HG02840 (cell line): ENCODE results near the gene MZT2A.
"Not testable (repeated sequence)": the region's sequence is repeated elsewhere in the genome, so short reads cannot be mapped to it uniquely, and the experiment has no call there.

Source experiments
- ATAC-seq: cut with Tn5 transposase; IDR thresholded peaks from one replicate; pipeline ENCODE4 v1.9.1; 2021; ENCODE audit warnings: mild to moderate bottlenecking, moderate library complexity, moderate number of reproducible peaks; ENCODE audit not compliant: unreplicated experiment, low FRiP score

Gene MZT2A

DNA sequence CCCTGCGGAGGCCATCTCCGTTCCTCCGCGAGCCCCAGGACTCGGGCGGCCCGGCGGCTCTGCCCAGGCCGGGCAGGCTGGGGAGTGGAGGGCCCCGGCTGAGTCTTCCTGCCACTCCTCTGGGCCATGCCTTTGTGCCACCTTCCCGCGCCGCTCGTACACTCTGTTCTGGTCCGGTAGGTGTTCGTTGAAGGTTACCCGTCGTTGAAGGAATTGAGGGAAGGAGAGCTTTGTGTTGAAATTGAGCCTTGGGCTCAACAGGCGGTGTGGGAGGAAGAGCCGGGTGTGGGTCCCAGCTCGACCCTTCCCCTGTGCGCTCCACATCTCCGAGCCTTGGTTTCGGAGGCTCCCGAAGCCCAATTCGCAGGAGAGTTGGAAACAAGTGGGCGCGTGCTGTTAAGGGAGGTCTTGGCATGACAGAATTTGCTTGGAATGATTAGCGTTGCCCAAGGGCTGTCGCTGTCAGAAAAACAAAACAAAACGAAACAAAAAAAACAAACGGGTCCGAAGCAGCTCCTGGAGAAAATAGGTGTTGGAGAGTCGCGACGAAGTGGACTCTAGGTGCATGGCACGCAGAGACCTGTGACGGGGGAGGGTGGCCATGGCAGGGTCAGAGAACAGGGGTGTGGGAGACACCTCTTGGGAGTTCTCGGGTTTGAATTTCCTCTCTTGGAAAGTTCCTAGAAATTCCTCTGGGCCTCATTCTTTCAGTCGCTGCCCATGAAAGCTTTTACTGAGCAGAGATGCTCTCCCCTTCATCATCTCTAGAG, 1.2 kb upstream of the MZT2A start:
- ATAC-seq = peak; percentile 23

DNA sequence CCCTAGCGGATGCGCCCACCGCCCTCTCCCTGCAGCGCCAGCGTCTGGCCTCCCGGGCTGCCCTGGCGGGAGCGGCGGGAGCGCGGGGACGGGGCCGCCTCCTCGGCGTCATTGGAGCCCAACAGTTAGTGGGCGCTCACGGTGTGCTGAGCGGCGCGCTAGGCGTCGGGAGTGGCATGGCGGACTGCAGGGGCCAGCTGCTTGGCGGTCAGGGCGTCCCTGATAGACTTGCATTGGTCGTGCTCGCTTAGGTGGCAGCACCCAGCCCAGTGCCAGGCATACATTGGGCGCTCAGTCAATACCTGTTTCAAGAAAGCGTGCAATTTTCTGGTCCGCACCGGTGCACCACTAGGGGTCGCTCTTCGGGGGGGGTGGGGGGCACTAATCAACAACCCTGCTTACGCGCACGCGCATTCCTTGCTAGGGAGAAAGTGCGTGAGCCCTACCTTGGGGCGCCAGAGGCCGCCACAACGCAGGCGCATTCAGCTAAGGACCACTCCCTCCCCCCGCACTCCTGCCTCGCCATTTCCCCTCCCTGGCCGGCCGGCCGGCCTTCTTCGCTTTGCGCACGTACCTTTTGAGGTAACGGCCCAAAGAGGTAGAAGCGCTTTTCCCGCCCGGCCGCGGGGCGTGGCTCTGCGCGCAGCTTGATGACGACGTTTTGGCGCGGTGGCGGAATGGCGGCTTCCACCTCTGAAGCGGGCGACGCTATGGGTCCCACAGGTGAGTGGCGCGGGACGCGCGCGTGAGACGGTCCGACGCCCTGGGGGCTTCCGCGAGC, 411 bp upstream of the MZT2A start:
- ATAC-seq = peak; percentile 69

DNA sequence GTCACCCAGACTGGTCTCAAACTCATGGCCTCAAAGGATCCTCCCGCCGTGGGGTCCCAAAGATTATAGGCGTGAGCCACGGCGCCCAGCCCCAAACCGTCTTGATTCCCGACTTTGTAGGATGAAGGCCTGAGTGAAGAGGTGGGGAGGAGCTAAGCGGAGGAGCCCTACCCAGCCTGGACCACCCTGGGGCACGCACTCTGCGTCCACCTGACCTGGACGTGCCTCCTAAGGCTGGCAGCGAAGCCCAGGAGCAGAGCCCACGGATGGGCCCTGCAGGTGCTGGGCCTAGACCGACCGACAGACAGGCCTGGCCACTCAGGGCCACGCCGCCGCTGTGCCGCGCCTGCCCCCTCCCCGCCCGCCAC, 744 bp downstream of the MZT2A start:
- peak; percentile 7 for ATAC-seq

DNA sequence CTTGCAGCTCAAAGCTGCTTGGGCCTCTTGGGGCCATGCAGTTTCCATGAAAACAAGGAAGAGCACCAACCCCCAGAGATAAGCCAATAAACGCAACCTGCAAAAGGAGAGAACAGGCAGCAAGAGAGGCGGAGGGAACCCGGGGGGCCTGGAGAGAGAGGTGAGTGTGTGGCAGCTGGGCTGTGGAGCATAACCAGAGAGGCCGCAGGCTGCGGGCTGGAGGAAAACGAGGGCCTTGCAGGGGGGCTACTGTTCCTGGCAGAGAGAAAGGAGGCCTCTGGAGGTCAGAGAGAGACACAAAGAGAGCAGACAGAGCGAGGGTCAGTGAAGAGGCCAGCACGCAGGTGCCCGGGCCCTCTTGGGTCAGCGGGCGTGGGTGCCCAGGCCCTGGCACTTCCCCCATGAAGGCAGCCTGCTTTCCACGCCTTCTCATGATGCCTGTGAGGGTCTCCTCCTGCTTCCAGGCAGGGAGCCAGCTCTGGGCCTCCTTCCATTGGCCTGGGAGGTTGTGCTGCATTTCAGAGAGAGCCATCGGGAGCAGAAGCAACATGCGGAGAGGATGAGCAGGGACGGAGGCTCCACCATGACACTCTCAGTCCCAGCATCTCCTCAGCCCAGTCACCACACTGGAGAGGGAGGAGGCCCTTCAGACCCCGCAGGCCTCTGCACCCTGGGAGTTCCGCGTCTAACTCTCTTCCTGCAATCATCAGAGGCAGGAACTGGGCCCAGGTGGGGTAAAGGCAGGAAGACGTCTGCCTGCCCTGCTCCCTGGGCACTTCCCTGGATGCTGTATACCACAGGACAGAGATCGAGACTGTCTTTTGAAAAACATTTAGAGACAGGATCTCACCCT, 1.4 kb downstream of the MZT2A start:
- ATAC-seq = not testable (repeated sequence)

DNA sequence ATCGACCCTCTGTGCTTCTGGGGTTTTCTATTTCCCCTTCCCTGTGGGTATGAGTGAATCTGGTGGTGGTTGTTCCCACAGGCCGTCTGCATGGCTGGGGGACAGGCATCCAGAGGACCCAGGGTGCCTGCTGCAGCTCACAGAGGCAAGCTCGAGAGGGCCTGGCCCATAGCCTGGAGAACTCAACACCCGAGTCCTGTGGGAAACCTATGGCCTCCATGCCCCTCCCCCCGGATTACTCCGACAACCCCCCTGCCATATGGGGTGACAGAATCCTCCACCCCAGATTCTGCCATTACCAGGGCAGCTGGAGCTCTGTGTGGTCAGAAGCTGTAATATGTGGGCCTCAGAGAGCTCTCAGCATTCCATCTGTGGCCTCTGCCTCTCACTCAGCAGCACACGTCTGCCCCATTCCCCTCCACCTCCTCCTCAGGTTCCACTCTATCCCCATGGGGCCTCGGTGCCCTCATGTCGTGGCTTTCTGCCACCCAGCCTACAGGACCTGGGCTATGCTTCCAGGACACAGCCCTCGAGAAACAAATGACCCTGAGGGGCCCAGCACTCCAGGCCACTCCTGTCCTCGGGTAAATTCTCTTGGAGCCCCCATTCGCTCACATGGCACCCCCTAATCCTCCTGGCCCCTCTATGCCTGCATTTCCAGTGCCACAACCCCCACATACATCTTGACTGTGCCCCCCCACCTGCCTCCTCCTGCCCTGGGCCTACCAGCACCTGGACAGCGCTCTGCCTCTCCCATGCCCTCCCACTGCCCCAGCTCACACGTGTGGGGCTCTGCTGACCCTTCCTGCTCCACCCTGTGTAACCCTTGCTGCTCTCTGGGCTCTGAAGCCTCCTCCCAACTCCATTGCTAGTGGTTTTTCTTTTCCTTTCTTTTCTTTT, 3.6 kb downstream of the MZT2A start:
- ATAC-seq = no peak

DNA sequence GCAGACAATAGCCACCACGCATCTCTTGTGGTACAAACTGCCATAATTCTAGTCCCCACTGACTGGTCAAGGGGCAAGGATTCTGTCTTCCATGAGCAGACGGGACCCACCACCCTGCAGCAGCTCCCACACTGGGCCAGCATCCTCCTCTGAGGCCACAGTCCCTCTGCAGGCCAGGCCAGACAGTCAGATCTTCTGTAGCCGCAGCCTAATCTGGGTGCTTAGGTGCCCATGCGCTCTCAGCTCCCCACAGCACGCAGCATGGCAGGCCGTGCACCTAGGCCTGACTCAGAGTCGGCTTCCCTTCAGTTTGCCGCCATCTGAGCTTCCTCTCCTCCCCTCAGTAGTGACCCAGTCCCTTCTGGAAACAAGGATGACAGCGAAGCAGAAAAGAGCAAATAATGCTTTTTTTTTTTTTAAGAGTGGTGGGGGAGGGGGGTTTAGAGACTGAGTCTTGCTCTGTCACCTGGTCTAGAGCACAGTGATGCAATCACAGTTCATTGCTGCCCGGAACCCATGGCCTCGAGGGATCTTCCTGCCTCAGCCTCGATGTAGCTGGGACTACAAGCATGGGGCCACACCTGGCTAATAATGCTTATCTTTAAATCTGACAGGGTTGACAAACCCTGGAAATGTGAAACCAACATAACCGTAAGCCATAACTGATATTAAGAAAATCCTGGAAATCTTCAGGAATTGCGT, 5.8 kb downstream of the MZT2A start:
- ATAC-seq = not testable (repeated sequence)

DNA sequence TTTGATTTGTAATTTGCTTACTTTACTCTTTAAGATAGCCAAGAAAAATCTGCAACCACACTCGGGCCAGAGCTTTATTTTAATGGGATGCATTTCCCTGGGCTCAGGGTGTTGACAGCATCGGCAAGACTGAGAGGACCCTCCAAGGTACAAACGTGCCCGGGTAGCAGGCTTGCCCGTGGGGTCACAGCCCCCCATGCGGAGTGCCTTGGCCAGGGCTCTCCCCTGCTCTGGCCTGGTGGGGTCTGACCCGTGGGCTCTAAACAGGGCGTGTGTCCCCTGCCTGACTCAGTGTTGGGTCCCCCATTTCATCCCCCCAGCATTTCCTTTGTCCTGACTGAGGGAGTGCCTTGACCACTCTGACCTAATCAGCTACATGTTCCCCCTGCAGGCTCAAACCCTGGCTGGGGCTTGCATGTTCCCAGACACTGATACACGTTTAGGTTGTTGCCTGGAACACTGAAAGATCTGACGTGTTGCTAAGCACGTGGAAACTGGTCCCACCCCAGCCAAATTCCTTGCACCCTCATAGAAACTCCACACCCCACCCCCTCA, 7.2 kb downstream of the MZT2A start:
- not testable (repeated sequence) for ATAC-seq

DNA sequence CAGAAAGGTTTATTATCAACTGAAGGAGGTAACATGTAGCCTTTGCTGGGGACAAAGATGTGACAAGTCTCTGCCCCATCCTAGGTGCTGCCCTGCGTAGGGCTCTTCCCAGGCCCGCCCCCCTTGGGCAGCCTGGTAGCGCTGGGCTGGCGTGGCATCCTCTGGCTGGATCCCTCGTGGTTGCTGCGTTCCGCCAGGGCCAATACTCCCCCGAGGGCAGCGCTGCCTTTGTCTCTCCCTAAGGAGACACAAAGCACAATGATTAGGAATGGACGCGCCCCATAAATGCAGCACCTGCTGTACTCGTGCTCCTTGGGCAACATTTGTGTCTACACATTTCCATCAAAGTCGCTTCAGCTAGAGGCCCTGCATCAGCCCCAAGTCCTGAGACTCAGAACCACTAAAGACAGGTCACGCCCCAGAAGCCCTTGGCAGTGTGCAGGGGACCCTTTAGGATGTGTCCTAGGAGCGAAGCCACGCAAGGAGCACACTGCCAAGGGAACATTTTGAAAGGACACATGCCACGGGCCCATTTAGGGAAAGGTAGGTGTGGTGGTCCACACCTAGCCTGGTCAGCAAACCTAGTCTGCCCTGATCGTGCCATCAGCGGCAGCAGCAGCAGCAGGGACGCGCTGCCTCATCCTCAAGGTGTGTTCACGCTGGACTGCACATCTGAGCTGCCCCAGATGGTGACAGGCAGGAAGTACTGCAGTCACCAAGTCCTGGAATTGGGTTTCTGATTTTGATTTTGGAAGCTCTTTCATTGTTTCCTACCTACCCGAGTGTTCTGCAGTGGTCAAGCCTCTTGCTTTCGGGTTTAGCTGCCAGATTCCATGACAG, 8.0 kb downstream of the MZT2A start:
- ATAC-seq = not testable (repeated sequence)

DNA sequence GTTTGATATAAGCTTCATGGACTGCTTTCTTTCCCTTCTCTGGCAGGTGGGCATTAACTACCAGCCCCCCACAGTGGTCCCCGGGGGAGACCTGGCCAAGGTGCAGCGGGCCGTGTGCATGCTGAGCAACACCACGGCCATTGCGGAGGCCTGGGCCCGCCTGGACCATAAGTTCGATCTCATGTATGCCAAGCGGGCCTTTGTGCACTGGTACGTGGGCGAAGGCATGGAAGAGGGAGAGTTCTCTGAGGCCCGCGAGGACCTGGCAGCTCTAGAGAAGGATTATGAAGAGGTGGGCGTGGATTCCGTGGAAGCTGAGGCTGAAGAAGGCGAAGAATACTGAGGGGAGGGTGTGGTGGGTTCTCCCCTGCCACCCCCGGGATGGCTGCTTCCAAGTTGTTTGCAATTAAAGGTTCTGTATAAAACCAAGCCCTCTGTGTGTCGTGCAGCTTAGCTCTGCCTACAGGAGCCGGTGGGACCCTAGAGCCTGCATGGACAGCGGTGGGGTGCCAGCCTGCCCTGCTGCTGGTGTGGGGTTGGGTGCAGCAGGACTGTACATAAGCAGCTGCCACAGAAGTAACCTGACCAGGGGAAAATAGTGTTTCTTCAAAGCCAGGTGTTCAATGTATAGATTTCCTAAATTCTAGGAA, 9.6 kb downstream of the MZT2A start:
- ATAC-seq = not testable (repeated sequence)

DNA sequence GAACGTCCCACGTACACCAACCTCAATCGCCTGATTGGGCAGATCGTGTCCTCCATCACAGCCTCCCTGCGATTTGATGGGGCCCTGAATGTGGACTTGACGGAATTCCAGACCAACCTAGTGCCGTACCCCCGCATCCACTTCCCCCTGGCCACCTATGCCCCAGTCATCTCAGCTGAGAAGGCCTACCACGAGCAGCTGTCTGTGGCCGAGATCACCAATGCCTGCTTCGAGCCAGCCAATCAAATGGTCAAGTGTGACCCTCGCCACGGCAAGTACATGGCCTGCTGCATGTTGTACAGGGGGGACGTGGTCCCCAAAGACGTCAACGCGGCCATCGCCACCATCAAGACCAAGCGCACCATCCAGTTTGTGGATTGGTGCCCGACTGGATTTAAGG, 11.8 kb downstream of the MZT2A start:
- not testable (repeated sequence) for ATAC-seq

DNA sequence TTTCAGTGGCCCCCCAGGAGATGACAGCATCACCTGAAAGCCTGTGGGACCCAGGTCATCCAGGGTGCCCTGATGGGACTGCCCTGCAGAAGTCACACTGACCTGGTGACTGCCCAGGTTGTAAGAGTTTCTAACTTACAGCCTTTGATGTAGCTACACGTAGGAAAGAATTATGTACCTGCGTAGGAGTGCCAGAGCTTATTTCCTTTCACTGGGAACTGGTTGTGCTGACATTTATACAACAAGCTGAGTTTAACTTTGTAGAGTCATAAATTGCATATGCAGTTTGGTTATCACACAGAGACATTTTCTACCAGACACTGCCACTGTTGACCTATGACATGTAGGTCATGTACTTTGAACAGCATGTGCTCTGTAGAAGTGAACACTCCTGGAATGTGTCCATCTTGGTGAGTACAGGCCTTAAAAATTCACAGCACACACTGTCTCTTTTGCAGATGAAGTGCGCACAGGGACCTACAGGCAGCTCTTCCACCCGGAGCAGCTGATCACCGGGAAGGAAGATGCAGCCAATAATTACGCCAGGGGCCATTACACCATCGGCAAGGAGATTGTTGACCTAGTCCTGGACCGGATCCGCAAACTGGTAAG, 13.2 kb downstream of the MZT2A start:
- not testable (repeated sequence) for ATAC-seq

DNA sequence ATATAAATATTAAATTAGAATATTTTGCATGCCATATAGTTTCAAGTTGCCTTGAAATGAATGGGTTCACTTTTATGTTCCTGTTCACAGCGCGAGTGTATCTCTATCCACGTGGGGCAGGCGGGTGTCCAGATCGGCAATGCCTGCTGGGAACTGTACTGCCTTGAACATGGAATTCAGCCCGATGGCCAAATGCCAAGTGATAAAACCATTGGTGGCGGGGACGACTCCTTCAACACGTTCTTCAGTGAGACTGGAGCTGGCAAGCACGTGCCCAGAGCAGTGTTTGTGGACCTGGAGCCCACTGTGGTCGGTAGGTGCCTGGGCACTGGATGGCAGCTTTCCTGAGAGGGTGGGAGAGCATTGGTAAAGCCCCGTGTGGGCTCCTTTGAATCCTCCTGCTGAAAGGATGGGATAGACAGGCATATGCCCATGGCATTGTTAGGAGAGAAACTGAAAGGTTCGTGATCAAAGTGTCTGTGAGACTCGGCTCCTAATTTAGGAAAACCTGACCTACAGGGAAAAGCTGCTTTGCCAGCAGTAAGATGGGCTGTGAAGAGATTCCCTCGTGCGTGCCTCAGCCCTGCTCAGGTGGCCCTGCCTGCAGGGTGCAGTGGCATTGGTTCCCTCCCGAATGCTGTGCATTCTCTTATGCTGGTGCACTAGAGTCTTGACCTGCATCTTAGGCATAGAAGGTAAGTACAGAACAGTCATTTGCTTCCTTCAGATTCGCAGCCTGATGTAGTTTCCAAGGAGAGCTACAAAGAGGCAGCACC, 13.9 kb downstream of the MZT2A start:
- ATAC-seq = not testable (repeated sequence)

DNA sequence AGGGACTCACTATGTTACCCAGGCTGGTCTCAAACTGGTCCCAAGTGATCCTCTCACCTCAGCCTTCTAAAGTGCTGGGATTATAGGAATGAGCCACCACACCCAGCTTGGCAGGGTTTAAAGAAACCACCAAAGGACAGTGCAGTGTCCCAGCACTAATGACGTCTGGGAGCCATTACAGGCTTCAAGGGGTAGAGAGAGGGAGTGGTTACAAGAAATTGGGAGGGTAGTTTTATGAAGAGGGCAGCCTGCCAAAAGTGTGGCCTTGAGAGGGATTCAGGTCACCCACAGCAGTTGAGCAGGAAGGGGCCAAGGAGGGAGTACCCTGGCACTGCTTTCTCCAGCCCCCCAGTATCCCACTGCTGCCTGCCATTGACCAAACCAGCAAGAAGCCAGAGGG, 15.0 kb downstream of the MZT2A start:
- ATAC-seq = not testable (repeated sequence)

DNA sequence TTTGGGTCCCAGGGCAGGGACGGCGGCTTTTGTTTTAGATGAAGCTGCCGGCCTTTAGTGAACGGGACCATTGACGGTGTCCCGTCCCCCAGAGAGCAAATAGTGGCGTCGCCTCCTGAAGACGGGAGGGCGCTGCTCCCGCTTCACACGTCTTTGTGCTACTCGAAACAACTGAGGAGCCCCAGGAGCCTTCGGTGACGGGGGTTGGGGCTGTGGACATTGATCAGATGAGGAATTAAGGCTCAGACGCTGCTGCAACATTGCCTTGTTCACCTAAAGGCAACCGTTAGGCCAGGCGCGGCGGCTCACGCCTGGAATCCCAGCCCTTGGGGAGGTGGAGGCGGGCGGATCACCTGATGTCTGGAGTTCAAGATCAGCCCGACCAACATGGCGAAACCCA, 15.8 kb downstream of the MZT2A start:
- ATAC-seq = not testable (repeated sequence)

DNA sequence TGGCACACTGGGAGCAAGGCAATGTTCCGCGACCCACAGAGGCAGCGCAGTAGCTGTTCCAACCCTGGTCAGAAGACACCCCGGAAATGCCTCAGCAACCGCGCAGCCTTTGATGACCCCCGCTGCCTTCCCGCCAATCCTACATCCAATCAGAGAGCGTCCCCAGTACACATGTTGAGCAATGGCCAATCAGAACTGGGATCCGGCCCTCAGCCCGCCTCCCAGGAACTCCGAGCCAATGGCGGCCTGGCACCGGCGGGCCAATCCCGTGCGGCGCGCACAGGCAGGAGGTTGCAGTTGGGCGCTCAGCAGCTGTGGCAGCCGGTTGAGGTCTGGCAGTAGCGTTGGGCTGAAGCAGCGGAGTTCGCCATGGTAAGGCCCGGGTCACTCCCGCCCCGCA, 16.4 kb downstream of the MZT2A start, which contains the start of gene TUBA3D:
Gene TUBA3D (plus strand): TSS at position 289 of the 400 bp plus-strand sequence. CDS start 81 bp downstream, at position 370.
- no peak for ATAC-seq

DNA sequence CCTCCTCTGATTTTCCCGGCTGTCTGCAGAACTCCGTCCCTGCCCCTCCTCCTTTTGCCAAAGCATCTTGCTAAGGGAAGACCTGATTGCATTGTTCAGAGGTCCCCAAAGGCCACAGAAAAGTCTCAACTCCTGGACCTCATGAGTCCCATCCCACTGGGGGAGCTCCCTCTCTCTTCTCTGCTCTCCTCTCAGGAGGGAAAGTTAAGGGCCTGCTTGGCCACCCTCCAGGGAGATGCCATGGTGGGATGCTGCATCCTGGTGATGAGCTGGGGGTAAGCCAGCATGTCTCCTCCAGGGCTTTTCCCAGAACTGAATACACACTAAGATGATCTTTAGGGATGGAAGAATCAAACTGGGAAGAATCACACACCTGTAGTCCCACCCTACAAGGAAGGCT, 18.9 kb downstream of the MZT2A start:
- ATAC-seq = not testable (repeated sequence)
